ENCODE results near the gene TGFBR2.

- TF ChIP-seq POLR2A (IDR thresholded peaks at IDR 0.05) (no peak), CTCF (IDR thresholded peaks at IDR 0.05) (peak; percentile 64 to 89 (median 78))
These were observed 87.2 kb downstream of the TGFBR2 start for GRCh38 chr3:30693470-30694120.

Data from esophagus squamous epithelium (tissue), 4 donors.